B cell (primary cell): Measurements from ENCODE around the gene ACER2.

Experiments used
- CTCF ChIP-seq: fragments of 200-600 bp; IDR thresholded peaks from one replicate; pipeline ENCODE4 v1.8.0; 2022; ENCODE audit warnings: antibody characterized with exemption, mild to moderate bottlenecking
- EZH2 ChIP-seq: IDR thresholded peaks from 2 replicates; pipeline ENCODE4 v1.6.1; 2012; ENCODE audit warnings: borderline replicate concordance, low read depth, mild to moderate bottlenecking, moderate library complexity, low read length; ENCODE audit not compliant: insufficient read depth, poor library complexity, severe bottlenecking

- no peak for TF ChIP-seq CTCF
- TF ChIP-seq EZH2, result no peak
Observed at GRCh38 chr9:19408693-19409400, at the start of gene ACER2.
